Immature natural killer cell (primary cell): Measurements from ENCODE around the gene KCNIP4. TPM values are rescaled to one million over a fixed set of nuclear protein-coding genes. Genes with fewer than 3 reads are reported as not detected.
"Not testable (repeated sequence)": the region's sequence is repeated elsewhere in the genome, so short reads cannot be mapped to it uniquely, and the experiment has no call there.

ENCODE experiments used
- DNase-seq, 3 donors: peaks; one replicate each; pipeline ENCODE4 v3.0.0; 2022; ENCODE audit warnings: mixed read lengths in 1 of 3
- H3K27ac Mint-ChIP-seq, 6 donors: one replicate each; pipeline ENCODE4 v1.8.0; 2020; ENCODE audit warnings: mixed read lengths in 6 of 6, mild to moderate bottlenecking in 5 of 6, inconsistent platforms in 4 of 6, moderate library complexity in 3 of 6
- H3K27me3 Mint-ChIP-seq, 3 donors: one replicate each; pipeline ENCODE4 v1.8.0; 2020 to 2021; ENCODE audit warnings: low read depth in 3 of 3, mild to moderate bottlenecking in 3 of 3, mixed read lengths in 3 of 3, moderate library complexity in 3 of 3, inconsistent platforms in 1 of 3
- H3K36me3 Mint-ChIP-seq, 3 donors: one replicate each; pipeline ENCODE4 v1.8.0; 2020; ENCODE audit warnings: mixed read lengths in 3 of 3, inconsistent platforms in 2 of 3, mild to moderate bottlenecking in 2 of 3
- H3K4me1 Mint-ChIP-seq, 2 donors: one replicate each; pipeline ENCODE4 v1.8.0; 2020; ENCODE audit warnings: inconsistent platforms in 2 of 2, mild to moderate bottlenecking in 2 of 2, mixed read lengths in 2 of 2, moderate library complexity in 1 of 2
- H3K4me3 Mint-ChIP-seq, 5 donors: one replicate each; pipeline ENCODE4 v1.8.0; 2020; ENCODE audit warnings: mild to moderate bottlenecking in 5 of 5, mixed read lengths in 5 of 5, inconsistent platforms in 3 of 5, moderate library complexity in 3 of 5
- H3K9me3 Mint-ChIP-seq, 6 donors: one replicate each; pipeline ENCODE4 v1.8.0; 2020; ENCODE audit warnings: mild to moderate bottlenecking in 6 of 6, mixed read lengths in 6 of 6, inconsistent platforms in 4 of 6, moderate library complexity in 3 of 6
- polyA plus RNA-seq, 3 donors: library from polyadenylated mRNA; unstranded; fragments of 300-500 nt; fragmentation: Illumina TruSeq; gene quantifications; one replicate each; pipeline ENCODE4 v1.2.3, GENCODE V29; 2021

KCNIP4 gene
- polyA plus RNA-seq, 3 donors from 2014 or later, result 0.10 TPM; not detected in 2

- no peaks in the 10 kb centered on the region for H3K4me1 Mint-ChIP-seq
- H3K9me3 Mint-ChIP-seq, result peaks cover 0 to 15% (median 4%) of the 10 kb centered on the region in 6 donors
- no peak for DNase-seq
- no peaks in the 10 kb centered on the region for H3K36me3 Mint-ChIP-seq
- H3K27me3 Mint-ChIP-seq, result peaks cover 0 to 3% (median 1%) of the 10 kb centered on the region in 3 donors
- H3K4me3 Mint-ChIP-seq, result no peak overlapping the region
- H3K27ac Mint-ChIP-seq, result no peak overlapping the region
These were observed 572.4 kb downstream of the KCNIP4 start for GRCh38 chr4:21376176-21376575.

GRCh38 chr4:21374641-21375368 lies 573.8 kb downstream of the KCNIP4 start:
- Mint-ChIP-seq H3K4me3 (no peak overlapping the region), H3K4me1 (no peaks in the 10 kb centered on the region), H3K27me3 (peaks cover 0 to 1% (median 0%) of the 10 kb centered on the region in 3 donors), H3K9me3 (peaks cover 0 to 15% (median 5%) of the 10 kb centered on the region in 6 donors), H3K36me3 (no peaks in the 10 kb centered on the region), H3K27ac (no peak overlapping the region)
- no peak for DNase-seq

GRCh38 chr4:21367567-21367966 lies 581.0 kb downstream of the KCNIP4 start:
- no peak for DNase-seq
- no peak overlapping the region for H3K27ac Mint-ChIP-seq
- no peaks in the 10 kb centered on the region for H3K27me3 Mint-ChIP-seq
- H3K4me3 Mint-ChIP-seq, result no peak overlapping the region
- H3K4me1 Mint-ChIP-seq, result no peaks in the 10 kb centered on the region
- peaks cover 0 to 27% (median 2%) of the 10 kb centered on the region in 6 donors for H3K9me3 Mint-ChIP-seq
- H3K36me3 Mint-ChIP-seq, result no peaks in the 10 kb centered on the region

- no peak for DNase-seq
- Mint-ChIP-seq H3K4me1 (no peaks in the 10 kb centered on the region), H3K27ac (no peak overlapping the region), H3K9me3 (peaks cover 0 to 30% (median 3%) of the 10 kb centered on the region in 6 donors), H3K36me3 (no peaks in the 10 kb centered on the region), H3K4me3 (no peak overlapping the region), H3K27me3 (no peaks in the 10 kb centered on the region)
These were observed 581.7 kb downstream of the KCNIP4 start for GRCh38 chr4:21366840-21367239.

GRCh38 chr4:21366312-21366711 lies 582.3 kb downstream of the KCNIP4 start:
- no peaks in the 10 kb centered on the region for H3K36me3 Mint-ChIP-seq
- no peak for DNase-seq

GRCh38 chr4:21363701-21364100 lies 584.9 kb downstream of the KCNIP4 start:
- peaks cover 0 to 28% (median 3%) of the 10 kb centered on the region in 6 donors for H3K9me3 Mint-ChIP-seq
- no peak for DNase-seq
- no peak overlapping the region for H3K27ac Mint-ChIP-seq
- no peak overlapping the region for H3K4me3 Mint-ChIP-seq
- peaks cover 0 to 2% (median 0%) of the 10 kb centered on the region in 3 donors for H3K27me3 Mint-ChIP-seq
- H3K4me1 Mint-ChIP-seq, result no peaks in the 10 kb centered on the region
- H3K36me3 Mint-ChIP-seq, result no peaks in the 10 kb centered on the region

More at GRCh38 chr4:21366312-21366711, 582.3 kb downstream of the KCNIP4 start:
- Mint-ChIP-seq H3K27ac (no peak overlapping the region), H3K9me3 (peaks cover 0 to 32% (median 3%) of the 10 kb centered on the region in 6 donors), H3K4me3 (no peak overlapping the region), H3K27me3 (no peaks in the 10 kb centered on the region), H3K4me1 (no peaks in the 10 kb centered on the region)

GRCh38 chr4:21352354-21352753 lies 596.2 kb downstream of the KCNIP4 start:
- H3K4me3 Mint-ChIP-seq, H3K36me3 Mint-ChIP-seq, H3K4me1 Mint-ChIP-seq, DNase-seq, H3K27ac Mint-ChIP-seq, H3K27me3 Mint-ChIP-seq: not testable (repeated sequence)
- peaks cover 2 to 38% (median 11%) of the 10 kb centered on the region in 6 donors for H3K9me3 Mint-ChIP-seq

GRCh38 chr4:21347142-21347541 lies 601.4 kb downstream of the KCNIP4 start:
- peaks cover 0 to 27% (median 11%) of the 10 kb centered on the region in 6 donors for H3K9me3 Mint-ChIP-seq
- H3K36me3 Mint-ChIP-seq, result no peaks in the 10 kb centered on the region
- no peak for DNase-seq
- no peak overlapping the region for H3K27ac Mint-ChIP-seq
- H3K27me3 Mint-ChIP-seq, result peaks cover 0 to 3% (median 3%) of the 10 kb centered on the region in 3 donors
- no peaks in the 10 kb centered on the region for H3K4me1 Mint-ChIP-seq
- no peak overlapping the region for H3K4me3 Mint-ChIP-seq

GRCh38 chr4:21327976-21328700 lies 620.4 kb downstream of the KCNIP4 start:
- Mint-ChIP-seq H3K27me3 (peaks cover 0 to 2% (median 2%) of the 10 kb centered on the region in 3 donors), H3K4me3 (no peak overlapping the region), H3K9me3 (peaks cover 0 to 28% (median 12%) of the 10 kb centered on the region in 6 donors), H3K27ac (no peak overlapping the region), H3K4me1 (no peaks in the 10 kb centered on the region), H3K36me3 (no peaks in the 10 kb centered on the region)
- DNase-seq, result no peak

GRCh38 chr4:21320034-21320433 lies 628.5 kb downstream of the KCNIP4 start:
- peaks cover 0 to 2% (median 2%) of the 10 kb centered on the region in 3 donors for H3K27me3 Mint-ChIP-seq
- H3K27ac Mint-ChIP-seq, result no peak overlapping the region
- no peaks in the 10 kb centered on the region for H3K4me1 Mint-ChIP-seq
- peaks cover 3 to 42% (median 11%) of the 10 kb centered on the region in 6 donors for H3K9me3 Mint-ChIP-seq
- H3K36me3 Mint-ChIP-seq, result peaks cover 0 to 3% (median 0%) of the 10 kb centered on the region in 3 donors
- no peak for DNase-seq
- H3K4me3 Mint-ChIP-seq, result no peak overlapping the region

GRCh38 chr4:21307709-21308108 lies 640.9 kb downstream of the KCNIP4 start:
- H3K9me3 Mint-ChIP-seq, result peaks cover 0 to 23% (median 4%) of the 10 kb centered on the region in 6 donors
- H3K4me3 Mint-ChIP-seq, result no peak overlapping the region
- H3K27ac Mint-ChIP-seq, result no peak overlapping the region
- no peak for DNase-seq
- no peaks in the 10 kb centered on the region for H3K36me3 Mint-ChIP-seq
- H3K4me1 Mint-ChIP-seq, result no peaks in the 10 kb centered on the region
- H3K27me3 Mint-ChIP-seq, result peaks cover 5 to 10% (median 7%) of the 10 kb centered on the region in 3 donors

GRCh38 chr4:21304540-21304887 lies 644.1 kb downstream of the KCNIP4 start:
- Mint-ChIP-seq H3K36me3 (no peaks in the 10 kb centered on the region), H3K9me3 (peaks cover 0 to 23% (median 4%) of the 10 kb centered on the region in 6 donors), H3K4me3 (no peak overlapping the region), H3K27ac (no peak overlapping the region), H3K4me1 (no peaks in the 10 kb centered on the region), H3K27me3 (peaks cover 5 to 11% (median 7%) of the 10 kb centered on the region in 3 donors)
- DNase-seq, result no peak

- H3K36me3 Mint-ChIP-seq, result no peaks in the 10 kb centered on the region
- H3K4me1 Mint-ChIP-seq, result peaks cover 4 to 12% of the 10 kb centered on the region in 2 donors
- H3K27me3 Mint-ChIP-seq, result peaks cover 0 to 3% (median 2%) of the 10 kb centered on the region in 3 donors
- no peak for DNase-seq
- peaks cover 0 to 8% (median 4%) of the 10 kb centered on the region in 6 donors for H3K9me3 Mint-ChIP-seq
- no peak overlapping the region for H3K4me3 Mint-ChIP-seq
- no peak overlapping the region for H3K27ac Mint-ChIP-seq
These were observed 658.0 kb downstream of the KCNIP4 start for GRCh38 chr4:21290562-21290961.

GRCh38 chr4:21276046-21276445 lies 672.5 kb downstream of the KCNIP4 start:
- H3K36me3 Mint-ChIP-seq, result no peaks in the 10 kb centered on the region
- H3K4me1 Mint-ChIP-seq, result no peaks in the 10 kb centered on the region
- DNase-seq, result no peak
- H3K27me3 Mint-ChIP-seq, result peaks cover 0 to 6% (median 2%) of the 10 kb centered on the region in 3 donors
- H3K4me3 Mint-ChIP-seq, result no peak overlapping the region
- H3K27ac Mint-ChIP-seq, result no peak overlapping the region
- H3K9me3 Mint-ChIP-seq, result peaks cover 0 to 8% (median 2%) of the 10 kb centered on the region in 6 donors
